ENCODE measurements around the gene PIGO. TPM values are rescaled to one million over a fixed set of nuclear protein-coding genes. Genes with fewer than 3 reads are reported as not detected.
A peak's percentile ranks its signal among the peaks of the same experiment; 100 is the strongest.

The PIGO gene
- total and polyA plus RNA-seq, 12 donors: 8.2 to 12.3 (median 10.3) TPM

- 55 to 91% methylated on average over 5 of the region's 5 CpGs for WGBS, 2 donors
- no peak for TF ChIP-seq CTCF (IDR thresholded peaks at IDR 0.05)
- no peak for ATAC-seq
Measured at GRCh38 chr9:35054185-35054835, 42.1 kb downstream of the PIGO start.

GRCh38 chr9:35051069-35051967 lies 45.1 kb downstream of the PIGO start:
- DNase-seq: peak in 1 of 2 donors; percentile 44
- TF ChIP-seq CTCF (IDR thresholded peaks at IDR 0.05): peak; percentile 26 to 70 (median 65)
- 69 to 76% methylated on average over 7 of the region's 7 CpGs for WGBS, 2 donors
- peak; percentile 62 to 96 (median 80) for ATAC-seq
- no peak overlapping the region for H3K4me3 ChIP-seq
- H3K27ac ChIP-seq: peak overlapping the region in 7 of 10 donors; percentile 16 to 68 (median 35)
- no peaks in the 10 kb centered on the region for H3K9me3 ChIP-seq
- no peaks in the 10 kb centered on the region for H3K27me3 ChIP-seq
- intact Hi-C loops (cut with DNase I): loop anchor here in 3 of 10 donors (1.0 to 10.0 kb wide), 3 partner anchors 57 to 154 kb away; a partner anchor contains a TSS
- peaks cover 0 to 99% (median 41%) of the 10 kb centered on the region in 9 donors for H3K36me3 ChIP-seq
- peaks cover 0 to 15% (median 7%) of the 10 kb centered on the region in 9 donors for H3K4me1 ChIP-seq

More at GRCh38 chr9:35054185-35054835, 42.1 kb downstream of the PIGO start:
- no peak overlapping the region for H3K4me3 ChIP-seq
- peaks cover 0 to 15% (median 7%) of the 10 kb centered on the region in 9 donors for H3K4me1 ChIP-seq
- no peak for DNase-seq
- no peak overlapping the region for H3K27ac ChIP-seq
- H3K27me3 ChIP-seq: no peaks in the 10 kb centered on the region
- peaks cover 0 to 100% (median 69%) of the 10 kb centered on the region in 9 donors for H3K36me3 ChIP-seq
- H3K9me3 ChIP-seq: no peaks in the 10 kb centered on the region
- intact Hi-C loops (cut with DNase I): loop anchor here in 2 of 10 donors (5.0 to 10.0 kb wide), 2 partner anchors 60 to 157 kb away; a partner anchor contains a TSS

- Histone ChIP-seq H3K27ac (no peak overlapping the region), H3K27me3 (no peaks in the 10 kb centered on the region), H3K9me3 (no peaks in the 10 kb centered on the region), H3K4me1 (peaks cover 0 to 15% (median 7%) of the 10 kb centered on the region in 9 donors), H3K36me3 (peaks cover 0 to 99% (median 34%) of the 10 kb centered on the region in 9 donors), H3K4me3 (no peak overlapping the region)
- intact Hi-C loops (cut with DNase I): loop anchor here in 2 of 10 donors (10.0 kb wide), 1 partner anchor 144 kb away; no protein-coding TSS in a partner anchor
- ATAC-seq (no peak), DNase-seq (no peak)
- no peak for TF ChIP-seq CTCF (IDR thresholded peaks at IDR 0.05)
- 93 to 96% methylated on average over 6 of the region's 6 CpGs for WGBS, 2 donors
Measured at GRCh38 chr9:35048511-35048910, 47.9 kb downstream of the PIGO start.

GRCh38 chr9:35044071-35044470 lies 52.3 kb downstream of the PIGO start:
- 77 to 83% methylated on average over 3 of the region's 3 CpGs for WGBS, 2 donors
- H3K4me3 ChIP-seq: no peak overlapping the region

More at GRCh38 chr9:35044071-35044470, 52.3 kb downstream of the PIGO start:
- TF ChIP-seq CTCF (IDR thresholded peaks at IDR 0.05): no peak
- ATAC-seq (no peak), DNase-seq (no peak)
- H3K36me3 ChIP-seq: peaks cover 0 to 91% (median 12%) of the 10 kb centered on the region in 9 donors
- intact Hi-C loops (cut with DNase I): loop anchor here in 2 of 10 donors (10.0 kb wide), 1 partner anchor 139 kb away; no protein-coding TSS in a partner anchor
- H3K9me3 ChIP-seq: no peaks in the 10 kb centered on the region
- H3K27ac ChIP-seq: no peak overlapping the region
- H3K4me1 ChIP-seq: peaks cover 0 to 6% (median 0%) of the 10 kb centered on the region in 9 donors
- H3K27me3 ChIP-seq: no peaks in the 10 kb centered on the region
